Cerebellar nuclear complex (tissue), 1 donor: ENCODE results near the gene GOLGA6L26.
"Not testable (repeated sequence)": the region's sequence is repeated elsewhere in the genome, so short reads cannot be mapped to it uniquely, and the experiment has no call there.

Source experiments
- DNase-seq, 2 experiments: peaks; one replicate each; lab custom pipeline; 2025; lab: John Stamatoyannopoulos, UW

GOLGA6L26 gene, protein sequence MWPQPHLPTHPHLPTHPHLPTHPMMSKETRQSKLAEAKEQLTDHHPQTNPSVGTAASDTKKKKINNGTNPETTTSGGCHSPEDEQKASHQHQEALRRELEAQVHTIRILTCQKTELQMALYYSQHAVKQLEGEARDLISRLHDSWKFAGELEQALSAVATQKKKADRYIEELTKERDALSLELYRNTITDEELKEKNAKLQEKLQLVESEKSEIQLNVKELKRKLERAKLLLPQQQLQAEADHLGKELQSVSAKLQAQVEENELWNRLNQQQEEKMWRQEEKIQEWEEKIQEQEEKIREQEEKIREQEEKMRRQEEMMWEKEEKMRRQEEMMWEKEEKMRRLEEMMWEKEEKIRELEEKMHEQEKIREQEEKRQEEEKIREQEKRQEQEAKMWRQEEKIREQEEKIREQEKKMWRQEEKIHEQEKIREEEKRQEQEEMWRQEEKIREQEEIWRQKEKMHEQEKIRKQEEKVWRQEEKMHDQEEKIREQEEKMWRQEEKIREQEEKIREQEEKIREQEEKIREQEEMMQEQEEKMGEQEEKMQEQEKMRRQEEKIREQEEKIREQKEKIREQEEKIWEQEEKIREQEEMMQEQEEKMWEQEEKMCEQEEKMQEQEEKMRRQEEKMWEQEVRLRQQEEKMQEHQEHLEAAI

DNA sequence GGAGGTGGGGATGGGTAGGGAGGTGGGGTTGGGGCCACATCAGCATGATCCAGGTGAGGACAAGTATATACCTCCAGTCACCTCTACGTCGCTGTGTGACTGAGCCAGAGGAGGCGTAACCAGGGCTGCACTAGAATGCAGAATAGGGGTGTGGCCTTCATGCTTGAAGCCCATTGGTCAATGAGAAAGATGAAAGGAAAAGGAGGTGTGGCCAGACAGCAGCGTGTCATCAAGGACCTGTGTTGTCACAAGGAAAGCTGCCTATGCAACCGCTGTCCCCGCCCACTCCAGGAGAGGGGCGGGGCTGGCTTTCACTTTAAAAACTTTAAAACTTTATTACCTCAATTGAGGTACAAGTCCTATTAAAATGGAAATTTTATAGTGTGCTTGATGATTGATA, at the start of gene GOLGA6L26:
Gene GOLGA6L26, minus strand, starts transcription at position 101 of the 400 bp plus-strand sequence. Its CDS starts 61 bp downstream, at position 40.
- DNase-seq: not testable (repeated sequence)

DNA sequence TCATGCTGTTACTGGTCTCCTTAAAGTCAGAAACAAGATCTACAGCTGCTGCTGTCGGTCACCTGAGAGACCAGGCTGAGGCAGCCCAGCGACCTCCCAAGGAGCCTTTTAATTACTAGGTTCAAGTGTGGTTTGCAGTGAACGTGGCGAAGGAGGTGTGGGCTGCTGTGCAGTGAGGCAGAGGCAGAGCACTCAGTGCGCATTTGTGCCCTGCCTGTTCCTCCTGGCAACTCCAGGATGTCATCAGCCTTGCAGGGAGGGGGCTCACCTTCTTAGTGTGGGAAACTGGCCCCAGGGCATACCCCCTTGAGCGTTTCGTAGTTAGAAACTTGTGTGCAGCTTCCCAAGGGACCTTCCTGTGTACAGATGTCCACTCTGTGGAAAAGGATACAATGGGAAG, 47.2 kb upstream of the GOLGA6L26 start:
- not testable (repeated sequence) for DNase-seq

DNA sequence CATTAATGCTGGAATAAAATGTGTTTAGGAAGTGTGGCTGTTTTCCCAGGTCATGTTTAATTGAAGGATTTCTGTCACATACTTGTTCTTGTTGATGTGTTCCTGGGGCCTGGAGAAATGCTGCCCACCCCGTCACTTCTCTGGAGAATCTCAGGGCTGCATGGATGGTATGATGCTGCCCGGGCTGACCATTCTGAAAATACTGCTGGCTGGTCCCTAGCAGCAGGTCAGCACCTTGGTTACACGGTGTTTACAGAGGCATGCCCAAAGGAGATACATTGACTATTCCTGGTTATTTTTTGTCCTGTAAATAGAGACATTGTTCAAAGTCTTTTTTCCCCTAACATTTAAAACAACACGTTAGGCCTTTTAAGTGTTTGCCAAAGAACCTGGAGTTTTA, 46.7 kb upstream of the GOLGA6L26 start:
- DNase-seq: not testable (repeated sequence)

DNA sequence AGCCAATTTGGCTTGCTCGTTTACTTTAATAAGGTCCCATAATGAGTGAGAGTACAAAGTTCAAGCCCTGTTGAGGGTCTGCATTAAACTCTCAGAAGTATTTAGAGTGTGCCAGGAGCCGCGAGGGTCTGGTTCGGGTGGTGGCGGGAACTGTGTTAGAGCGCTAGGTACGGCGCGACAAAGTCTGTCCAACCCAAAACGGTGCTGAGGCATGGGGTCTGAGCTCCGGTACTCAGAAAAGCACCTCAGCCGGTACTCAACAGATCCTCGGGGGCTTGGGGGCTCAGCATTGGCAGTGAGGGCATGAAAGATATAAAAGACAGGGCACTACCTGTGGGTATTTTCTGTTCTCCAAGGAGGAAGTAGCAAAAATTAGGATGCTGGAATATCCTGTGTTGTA, 45.0 kb upstream of the GOLGA6L26 start:
- DNase-seq: not testable (repeated sequence)

- DNase-seq: not testable (repeated sequence)
Measured at GRCh38 chr15:23374226-23374625, 40.2 kb upstream of the GOLGA6L26 start.

GRCh38 chr15:23372891-23373600, 39.0 kb upstream of the GOLGA6L26 start:
- DNase-seq: not testable (repeated sequence)

DNA sequence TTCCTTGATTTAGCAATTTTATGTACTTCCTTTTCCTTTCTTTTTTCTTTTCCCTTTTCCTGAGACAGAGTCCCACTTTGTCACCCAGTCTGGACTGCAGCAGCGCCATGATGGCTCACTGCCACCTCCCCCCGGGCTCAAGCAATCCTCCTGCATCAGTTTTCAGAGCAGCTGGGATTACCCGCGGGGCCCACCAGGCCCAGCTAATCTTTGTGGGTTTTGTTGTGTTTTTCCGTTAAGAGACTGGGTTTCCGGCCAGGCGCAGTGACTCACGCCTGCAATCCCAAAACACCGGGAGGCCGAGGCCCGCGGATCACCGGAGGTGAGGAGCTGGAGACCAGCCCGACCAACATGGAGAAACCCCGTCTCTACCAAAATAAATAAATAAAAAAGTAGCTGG, 38.3 kb upstream of the GOLGA6L26 start:
- DNase-seq: no peak

DNA sequence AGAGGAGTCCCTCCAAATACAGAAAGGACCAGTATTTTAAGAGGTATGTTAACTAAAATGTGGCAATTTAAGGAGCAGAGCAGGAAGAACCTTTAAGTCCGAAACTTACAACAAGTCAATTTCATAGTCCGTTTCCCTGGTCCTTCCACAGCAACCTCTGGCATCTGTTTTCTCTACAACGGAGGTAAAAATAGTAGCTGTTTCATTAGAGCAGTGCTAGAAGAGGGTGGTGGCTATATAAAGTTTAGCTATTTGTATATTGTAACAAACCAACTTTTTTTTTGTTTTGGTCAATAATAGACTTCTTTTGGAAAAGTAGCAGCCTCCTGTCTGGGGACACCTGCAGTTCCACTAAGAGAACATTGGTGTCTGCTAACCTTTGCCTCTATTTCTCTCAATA, 37.9 kb upstream of the GOLGA6L26 start:
- DNase-seq: not testable (repeated sequence)

DNA sequence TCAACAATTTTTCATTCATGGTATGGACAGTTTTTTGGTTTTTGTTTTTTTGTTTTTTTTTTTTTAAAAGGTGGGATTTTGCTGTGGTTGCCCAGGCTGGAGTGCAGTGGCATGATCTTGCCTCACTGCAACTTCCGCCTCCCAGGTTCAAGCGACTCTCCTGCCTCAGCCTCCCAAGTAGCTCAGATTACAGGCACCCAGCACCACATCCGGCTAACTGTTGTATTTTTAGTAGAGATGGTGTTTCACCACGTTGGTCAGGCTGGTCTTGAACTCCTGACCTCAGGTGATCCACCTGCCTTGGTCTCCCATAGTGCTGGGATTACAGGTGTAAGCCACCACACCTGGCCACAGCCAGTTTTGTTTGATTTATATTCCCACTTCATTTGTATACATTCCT, 37.1 kb upstream of the GOLGA6L26 start:
- DNase-seq: not testable (repeated sequence)

- no peak for DNase-seq
Measured at GRCh38 chr15:23370578-23370977, 36.6 kb upstream of the GOLGA6L26 start.

DNA sequence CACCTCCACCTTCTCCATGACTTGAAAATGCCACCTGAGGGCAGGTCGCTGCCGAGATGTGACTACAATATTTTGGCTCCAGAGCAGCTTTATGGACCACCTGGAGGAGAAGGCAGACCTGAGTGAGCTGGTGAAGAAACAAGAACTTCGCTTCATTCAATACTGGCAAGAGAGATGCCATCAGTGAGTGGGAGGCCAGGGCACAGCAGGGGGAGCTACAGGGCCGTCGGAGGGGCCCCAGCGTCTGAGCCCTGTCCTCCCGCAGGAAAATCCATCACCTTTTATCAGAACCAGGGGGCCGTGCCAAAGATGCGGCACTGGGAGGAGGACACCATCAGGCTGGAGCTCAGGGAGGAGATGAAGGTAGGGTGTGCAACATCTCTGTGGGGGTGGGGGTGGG, 30.3 kb upstream of the GOLGA6L26 start:
- DNase-seq: not testable (repeated sequence)

GRCh38 chr15:23362622-23363021, 28.6 kb upstream of the GOLGA6L26 start:
- not testable (repeated sequence) for DNase-seq

DNA sequence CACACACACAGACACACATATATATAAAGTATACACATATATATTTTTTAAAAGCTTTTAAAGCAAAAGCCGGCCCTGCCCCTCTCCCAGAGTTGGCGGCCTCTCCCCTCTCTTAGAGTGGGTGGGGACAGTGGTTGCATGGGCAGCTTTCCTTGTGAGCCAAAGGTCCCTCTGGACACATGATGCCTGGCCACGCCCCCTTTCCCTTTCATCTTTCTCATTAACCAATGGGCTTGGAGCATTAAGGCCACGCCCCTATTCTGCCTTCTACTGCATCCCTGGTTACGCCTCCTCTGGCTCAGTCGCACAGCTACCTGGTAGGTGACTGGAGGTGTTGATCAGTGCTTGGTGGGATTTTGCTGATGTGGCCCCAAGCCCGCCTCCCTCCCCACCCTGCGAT, 20.5 kb upstream of the GOLGA6L26 start, which contains the start of gene GOLGA8S:
Gene GOLGA8S, plus strand, starts transcription at position 301 of the 400 bp plus-strand sequence. Its CDS starts 62 bp downstream, at position 363.
- not testable (repeated sequence) for DNase-seq

DNA sequence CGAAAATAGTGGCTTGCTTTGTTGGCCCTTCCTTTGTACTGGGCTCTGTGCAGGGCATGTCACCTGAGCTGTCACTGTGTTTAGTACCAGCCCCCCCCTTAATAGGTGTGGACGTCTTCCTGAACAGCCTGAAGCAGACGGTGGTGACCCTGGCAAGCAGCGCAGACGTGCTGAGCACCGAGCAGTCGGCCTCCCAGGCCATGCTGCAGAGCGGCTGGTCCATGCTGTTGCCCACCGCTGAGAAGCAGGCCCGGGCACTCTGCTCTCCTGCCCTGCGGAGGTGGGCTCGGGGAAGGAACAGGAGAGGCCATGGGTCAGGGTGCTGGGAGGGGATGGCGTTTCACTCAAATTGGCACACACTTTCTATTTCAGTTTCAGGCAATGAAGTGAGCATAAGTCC, 22.8 kb downstream of the GOLGA6L26 start:
- not testable (repeated sequence) for DNase-seq

- not testable (repeated sequence) for DNase-seq
Measured at GRCh38 chr15:23305921-23306320, 28.1 kb downstream of the GOLGA6L26 start.

DNA sequence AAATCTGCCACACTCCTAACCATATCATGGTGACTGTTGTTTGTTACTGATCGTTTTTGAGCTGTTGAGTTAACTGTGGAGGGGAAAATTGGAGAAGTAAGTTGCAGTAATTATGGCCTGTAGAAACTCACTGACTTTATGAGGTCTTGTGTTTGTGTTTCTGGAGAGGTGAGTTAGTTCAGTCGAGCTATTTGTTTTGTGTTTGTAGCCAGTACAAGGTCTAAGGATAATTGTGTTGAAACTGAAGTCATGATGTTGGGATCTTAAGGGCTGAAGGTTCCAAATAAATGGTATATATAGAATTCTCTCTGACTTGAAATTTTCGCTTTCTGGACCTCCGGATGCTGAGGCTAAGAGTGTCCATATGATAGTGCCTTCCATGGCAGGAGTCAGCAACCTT, 29.2 kb downstream of the GOLGA6L26 start:
- DNase-seq: not testable (repeated sequence)

DNA sequence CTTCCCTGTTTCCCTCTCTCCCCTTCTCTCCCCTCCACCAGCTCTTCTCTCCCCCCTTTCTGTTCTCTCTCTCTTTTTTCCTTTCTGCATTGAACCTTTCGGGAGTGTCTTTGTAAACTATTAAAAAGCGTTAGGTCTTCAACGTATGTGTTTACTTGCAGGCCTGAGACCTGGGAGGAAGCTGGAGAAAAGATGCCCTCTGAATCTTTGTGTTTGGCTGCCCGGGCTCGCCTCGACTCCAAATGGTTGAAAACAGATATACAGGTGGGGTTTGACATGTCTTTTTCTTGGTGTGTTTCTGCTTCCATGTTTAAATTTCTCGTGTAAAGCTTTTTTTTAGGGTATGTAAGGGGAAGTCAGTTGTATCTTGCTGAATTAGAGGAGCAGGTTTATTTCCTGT, 29.7 kb downstream of the GOLGA6L26 start:
- DNase-seq: not testable (repeated sequence)

GRCh38 chr15:23303654-23304053, 30.3 kb downstream of the GOLGA6L26 start:
- not testable (repeated sequence) for DNase-seq

DNA sequence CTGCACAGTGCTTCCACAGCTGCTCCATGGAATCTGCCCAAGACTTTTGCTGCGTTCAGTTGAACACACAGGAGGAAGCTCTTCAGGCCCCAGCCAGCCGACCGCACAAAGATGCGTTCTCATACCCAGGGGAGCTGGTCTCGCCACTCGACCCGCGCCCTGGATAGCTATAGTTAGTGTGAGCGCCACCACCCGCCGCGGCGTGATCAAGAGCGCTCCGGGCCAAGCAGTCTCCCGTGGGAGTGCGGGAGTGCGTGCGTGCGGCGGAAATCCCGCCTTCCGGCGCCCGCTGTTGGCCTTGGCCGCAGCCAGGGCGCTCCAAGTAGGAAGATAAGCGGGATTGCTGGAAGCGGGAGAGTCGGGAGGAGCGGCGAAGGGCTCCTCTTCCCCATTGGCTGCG, 30.8 kb downstream of the GOLGA6L26 start:
- DNase-seq: not testable (repeated sequence)
